PFSK-1 (cell line): ENCODE data around the gene MEI1.

Experiments used
- POLR2AphosphoS5 ChIP-seq: IDR thresholded peaks from 2 replicates; pipeline ENCODE4 v1.6.1; 2012; ENCODE audit warnings: low read depth, mild to moderate bottlenecking, control low read depth, low read length, moderate library complexity
- REST ChIP-seq, 2 experiments: IDR thresholded peaks; 2 replicates each; pipeline versions ENCODE4 v1.6.1 to v1.8.0; 2011 to 2012; ENCODE audit warnings: low read depth in 2 of 2, low read length in 2 of 2, control low read depth in 1 of 2, inconsistent platforms in 1 of 2, mild to moderate bottlenecking in 1 of 2, moderate library complexity in 1 of 2; ENCODE audit not compliant: insufficient read depth in 1 of 2

- TF ChIP-seq POLR2AphosphoS5 (no peak), REST (IDR thresholded peaks at IDR 0.05; ENCODE audit: insufficient read depth in 1 of 2, low read depth in 2 of 2, low read length in 2 of 2) (no peak)
Measured at GRCh38 chr22:41766476-41766875, 67.2 kb downstream of the MEI1 start.
